Left forelimb (tissue), 1 donor: Measurements from ENCODE around the gene TXNDC5.
A peak's percentile ranks its signal among the peaks of the same experiment; 100 is the strongest.
"Not testable (repeated sequence)": the region's sequence is repeated elsewhere in the genome, so short reads cannot be mapped to it uniquely, and the experiment has no call there.

Experiments used
- DNase-seq: peaks from one replicate; pipeline ENCODE4 v3.0.0-alpha.2; 2018; ENCODE audit warnings: low spot score

TXNDC5 gene

GRCh38 chr6:7914311-7914710 is 3.7 kb upstream of the TXNDC5 start:
- no peak for DNase-seq

DNA sequence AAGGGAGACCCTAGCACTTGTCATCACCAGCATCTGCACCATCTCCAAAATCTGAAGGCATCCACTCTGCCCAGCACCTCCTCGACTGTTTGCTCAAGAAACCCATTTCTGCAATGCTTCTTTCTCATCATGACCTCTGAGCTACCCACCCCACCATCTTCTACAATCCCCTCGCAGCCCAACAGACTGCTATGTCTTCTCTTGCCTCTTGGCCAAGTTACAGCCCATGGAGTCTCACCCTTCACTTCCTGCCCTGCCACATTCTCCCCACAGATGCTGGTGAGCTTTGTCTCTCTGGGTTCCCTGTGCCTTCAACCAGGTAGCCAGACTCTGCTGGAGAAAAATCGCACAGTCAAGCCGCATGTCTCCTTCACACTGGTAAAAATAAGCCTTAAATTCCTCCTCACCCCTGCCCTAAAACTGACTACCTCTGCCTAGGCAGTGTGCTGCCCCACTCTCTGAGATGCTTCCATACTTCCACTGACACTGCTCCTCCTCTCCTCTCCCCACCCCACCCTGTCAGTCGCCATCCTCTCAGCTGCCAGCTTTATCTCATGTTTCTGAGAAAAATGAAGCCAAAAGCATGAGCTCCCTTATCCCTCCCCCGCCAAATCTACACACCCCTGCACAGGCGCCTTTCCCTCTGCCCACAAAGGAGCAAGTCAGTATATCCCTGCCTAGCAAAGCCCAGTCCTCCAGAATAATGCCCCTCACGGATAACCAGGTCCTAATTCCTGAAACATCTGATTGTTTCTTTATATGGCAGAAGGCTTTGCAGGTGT is 2.3 kb upstream of the TXNDC5 start:
- no peak for DNase-seq

DNA sequence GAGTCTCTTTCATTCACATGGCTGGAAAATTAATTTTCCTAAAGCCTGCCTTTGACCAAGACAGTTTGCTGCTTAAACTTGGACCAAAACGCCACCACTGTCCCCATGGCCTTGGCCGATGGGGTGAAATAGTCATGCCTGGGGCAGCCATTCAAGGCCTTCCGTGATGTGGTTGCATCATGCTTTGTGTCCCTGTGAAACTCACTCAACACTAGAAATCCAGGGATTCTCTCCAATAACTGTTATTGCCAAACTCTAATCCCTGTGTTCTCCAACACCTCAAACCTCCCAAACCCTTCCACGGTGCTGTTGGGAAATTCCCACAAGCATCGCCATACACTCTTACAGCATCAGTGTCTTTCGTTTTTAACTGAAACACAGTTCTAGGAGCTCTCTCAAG is 1.4 kb upstream of the TXNDC5 start:
- DNase-seq, result no peak

- DNase-seq, result no peak
Measured at GRCh38 chr6:7911345-7911725, 747 bp upstream of the TXNDC5 start.

- no peak for DNase-seq
Measured at GRCh38 chr6:7910298-7910653, 312 bp downstream of the TXNDC5 start.

DNA sequence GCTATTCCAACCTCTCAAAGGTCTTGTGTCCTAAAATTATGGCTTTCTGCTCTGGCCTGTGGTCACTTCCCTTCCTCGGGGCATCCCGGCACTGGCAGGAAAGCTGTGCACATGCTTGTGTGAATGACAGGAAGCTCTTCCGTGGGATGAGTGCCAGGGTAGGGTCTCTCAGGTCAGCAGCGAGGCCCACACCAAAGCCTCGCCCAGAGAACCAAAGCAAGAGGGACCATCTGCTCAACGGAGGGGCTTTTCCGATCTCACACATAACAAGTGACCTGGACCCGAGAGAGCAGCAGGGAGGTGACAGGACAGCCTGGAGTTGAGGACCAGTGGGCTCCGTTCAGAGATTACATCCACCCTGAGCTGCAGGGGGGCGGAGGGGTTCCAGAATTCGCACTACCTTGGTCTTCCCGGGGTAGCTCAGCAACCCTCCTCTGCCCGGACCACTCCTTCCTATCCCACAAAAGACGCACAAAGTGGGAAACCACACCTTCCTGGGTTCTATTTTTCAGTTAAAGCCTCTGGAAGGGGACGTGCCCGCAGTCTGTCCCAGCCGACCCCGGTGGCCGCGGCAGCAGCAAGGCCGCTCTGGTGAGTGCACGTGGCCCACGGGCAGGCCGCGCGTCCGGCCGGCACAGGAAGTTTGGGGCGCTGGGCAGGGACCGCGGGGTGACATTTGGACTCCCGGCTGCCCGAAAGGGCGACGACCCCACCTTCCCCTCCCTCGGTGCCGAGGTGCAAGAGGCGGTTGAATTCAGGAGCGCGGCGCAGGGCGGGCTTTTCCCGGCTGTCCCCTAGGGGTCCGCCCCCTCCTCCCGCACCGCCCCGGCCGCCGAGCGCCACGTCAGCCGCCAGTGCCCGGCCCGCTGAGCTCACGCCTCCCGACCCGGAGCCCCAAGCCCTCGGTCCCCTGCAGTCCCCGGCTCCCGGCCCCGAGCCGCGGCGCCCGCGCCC is 988 bp downstream of the TXNDC5 start:
- peak; percentile 82 for DNase-seq

GRCh38 chr6:7907159-7907558 is 3.4 kb downstream of the TXNDC5 start:
- DNase-seq, result no peak

DNA sequence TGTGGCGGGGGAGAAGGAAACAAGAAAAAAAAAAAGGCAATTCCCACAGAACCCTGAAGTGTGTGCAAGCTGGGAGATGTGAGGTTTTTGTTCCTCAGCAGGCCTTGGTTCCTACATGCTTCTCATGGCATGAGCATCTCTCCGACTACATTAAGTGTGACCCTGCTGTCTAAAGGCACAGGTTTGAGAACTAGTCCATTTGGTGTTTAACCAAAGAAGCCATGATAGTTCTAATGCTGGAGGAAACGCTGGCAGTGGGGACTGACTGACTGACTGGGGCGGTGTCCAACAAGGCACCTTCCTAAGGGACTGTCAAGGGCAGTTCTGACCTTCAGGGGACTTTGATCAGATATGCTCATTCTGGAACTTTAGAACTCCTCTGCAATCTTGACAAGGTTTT is 3.8 kb downstream of the TXNDC5 start:
- peak; percentile 28 for DNase-seq

- no peak for DNase-seq
Measured at GRCh38 chr6:7905416-7905815, 5.2 kb downstream of the TXNDC5 start.

- DNase-seq, result peak; percentile 40
Measured at GRCh38 chr6:7904654-7905319, 5.8 kb downstream of the TXNDC5 start.

GRCh38 chr6:7903673-7904072 is 6.9 kb downstream of the TXNDC5 start:
- DNase-seq, result peak; percentile 9

GRCh38 chr6:7902867-7903266 is 7.7 kb downstream of the TXNDC5 start:
- DNase-seq, result no peak

DNA sequence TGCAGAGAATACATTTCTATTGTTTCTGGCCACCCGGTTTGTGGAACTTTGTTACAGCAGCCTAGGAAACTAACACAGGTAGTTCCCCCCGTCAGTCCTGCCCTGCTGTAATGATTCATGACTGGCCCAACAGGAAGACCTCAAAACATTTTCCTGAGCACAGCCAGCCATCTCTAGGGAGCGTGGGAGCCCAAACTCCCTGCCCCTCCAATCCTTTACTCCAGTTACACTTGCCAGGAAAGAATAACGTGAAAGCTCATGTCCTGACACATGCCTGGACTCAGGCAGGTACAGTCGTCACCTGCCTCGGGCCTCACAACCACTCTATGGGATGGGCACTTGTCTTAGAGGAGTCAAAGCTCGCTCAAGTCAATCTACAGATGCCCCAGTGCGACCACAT is 8.4 kb downstream of the TXNDC5 start:
- DNase-seq, result no peak

DNA sequence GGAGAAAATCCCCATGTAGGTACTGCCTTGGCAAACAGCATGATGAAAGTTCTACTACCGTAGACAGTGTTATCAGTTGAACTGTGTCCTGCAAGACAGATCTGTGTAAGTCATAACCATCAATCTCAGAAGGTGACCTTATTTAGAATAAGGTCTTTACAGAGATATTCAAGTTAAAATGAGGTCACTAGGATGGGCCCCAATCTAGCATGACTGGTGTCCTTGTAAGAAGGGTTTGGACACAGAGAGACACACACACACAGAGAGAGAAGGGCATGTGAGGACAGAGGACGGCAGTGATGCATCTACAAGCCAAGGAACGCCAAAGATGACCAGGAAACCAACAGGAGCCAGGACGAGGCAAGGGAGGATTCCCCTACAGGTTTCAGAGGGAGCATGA is 8.8 kb downstream of the TXNDC5 start:
- no peak for DNase-seq

DNA sequence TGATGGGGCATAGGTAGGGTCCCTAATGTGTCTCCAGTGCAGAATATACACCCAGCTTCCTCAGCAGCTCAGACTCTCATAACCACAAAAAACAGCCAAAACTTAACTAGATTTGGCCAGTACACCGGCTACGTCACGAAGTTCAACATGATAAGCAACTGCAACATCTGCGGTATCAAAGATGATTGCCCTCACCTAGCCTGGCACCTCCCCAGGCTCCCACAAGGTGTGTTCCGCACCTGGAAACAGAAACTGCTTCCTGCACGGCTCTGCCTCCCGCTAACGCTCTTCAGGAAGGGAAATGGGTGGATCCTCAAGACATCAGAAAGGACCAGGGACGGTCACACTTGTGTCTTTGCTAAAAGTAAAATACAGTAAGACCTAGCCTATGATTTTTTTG is 9.5 kb downstream of the TXNDC5 start:
- DNase-seq, result peak; percentile 26

DNA sequence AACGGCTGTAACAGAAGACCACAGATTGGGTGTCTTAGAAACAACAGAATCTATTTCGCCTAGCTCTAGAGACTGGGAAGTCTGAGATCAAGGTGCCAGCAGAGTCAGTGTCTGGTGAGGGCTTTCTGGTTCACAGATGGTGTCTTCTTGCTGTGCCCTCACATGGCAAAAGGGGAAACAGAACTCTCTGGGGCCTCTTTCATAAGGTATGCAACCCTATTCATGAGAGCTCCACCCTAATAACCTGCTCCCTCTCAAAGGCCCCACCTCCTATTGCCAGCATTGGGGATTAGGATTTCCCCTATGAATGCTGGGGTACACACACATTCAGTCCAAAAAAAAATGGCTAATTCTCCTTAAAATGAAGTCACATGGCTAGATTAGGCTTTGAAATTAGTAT is 10.0 kb downstream of the TXNDC5 start:
- DNase-seq, result peak; percentile 26

DNA sequence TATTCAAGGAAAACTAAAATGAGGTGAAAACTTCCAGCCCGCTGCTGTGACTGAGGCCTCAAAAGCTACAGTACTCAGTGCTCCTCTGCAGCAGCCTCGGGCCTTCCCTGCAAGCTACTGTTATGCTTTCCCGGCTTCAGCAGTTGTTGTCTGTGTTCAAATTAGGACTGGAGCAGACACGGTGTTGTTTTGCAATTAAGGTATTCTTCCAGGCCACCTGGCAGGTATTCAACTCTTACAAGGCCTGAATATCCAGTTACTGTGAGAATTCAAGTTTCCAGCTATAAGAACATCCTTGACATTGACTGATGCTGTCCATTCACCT is 10.7 kb downstream of the TXNDC5 start:
- DNase-seq, result no peak

- DNase-seq, result no peak
Measured at GRCh38 chr6:7899101-7899888, 11.3 kb downstream of the TXNDC5 start.

GRCh38 chr6:7898193-7898586 is 12.4 kb downstream of the TXNDC5 start:
- not testable (repeated sequence) for DNase-seq

DNA sequence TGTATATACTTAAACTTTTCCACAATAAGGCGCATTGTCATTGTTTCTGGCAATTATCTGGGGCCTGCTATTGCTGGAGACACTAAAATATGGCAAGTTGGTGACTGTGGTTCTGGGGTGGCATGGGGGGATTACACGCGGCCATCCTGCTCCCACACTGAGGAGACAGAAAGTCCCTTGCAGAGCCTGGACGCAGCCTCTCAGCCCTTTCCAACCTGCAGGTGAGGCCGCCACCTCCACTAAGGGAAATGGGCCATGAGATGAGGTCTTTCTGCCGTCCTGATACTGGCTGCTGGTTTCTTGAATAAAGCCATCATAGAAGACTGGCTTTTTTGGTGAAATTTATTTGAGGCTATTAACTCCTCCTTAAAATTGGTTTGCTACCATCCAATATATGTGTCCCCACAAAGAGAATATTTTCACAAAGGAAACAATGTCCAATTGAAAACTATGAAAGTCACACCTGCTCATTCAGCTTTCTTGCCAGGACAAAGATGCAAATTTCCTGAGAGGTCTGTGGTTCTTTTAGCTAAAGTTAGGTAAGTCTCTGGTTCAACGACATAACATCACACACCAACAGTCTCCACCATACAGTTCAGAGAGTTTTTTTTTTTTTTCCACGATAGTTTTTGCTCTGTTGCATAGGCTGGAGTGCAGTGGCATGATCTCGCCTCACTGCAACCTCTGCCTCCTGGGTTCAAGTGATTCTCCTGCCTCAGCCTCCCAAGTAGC is 13.0 kb downstream of the TXNDC5 start:
- DNase-seq, result no peak

- DNase-seq, result no peak
Measured at GRCh38 chr6:7896465-7896987, 14.1 kb downstream of the TXNDC5 start.
